ENCODE data around the gene JMJD7.
A peak's percentile ranks its signal among the peaks of the same experiment; 100 is the strongest.

The JMJD7 gene

GRCh38 chr15:41827880-41828806 is at the start of gene JMJD7:
TSS of gene JMJD7 (plus strand) at chr15:41828092. CDS start at chr15:41828125, 33 bp downstream.
- peak; percentile 80 for DNase-seq

- no peak for DNase-seq
Observed at GRCh38 chr15:41778521-41778920, 49.4 kb upstream of the JMJD7 start.

DNA sequence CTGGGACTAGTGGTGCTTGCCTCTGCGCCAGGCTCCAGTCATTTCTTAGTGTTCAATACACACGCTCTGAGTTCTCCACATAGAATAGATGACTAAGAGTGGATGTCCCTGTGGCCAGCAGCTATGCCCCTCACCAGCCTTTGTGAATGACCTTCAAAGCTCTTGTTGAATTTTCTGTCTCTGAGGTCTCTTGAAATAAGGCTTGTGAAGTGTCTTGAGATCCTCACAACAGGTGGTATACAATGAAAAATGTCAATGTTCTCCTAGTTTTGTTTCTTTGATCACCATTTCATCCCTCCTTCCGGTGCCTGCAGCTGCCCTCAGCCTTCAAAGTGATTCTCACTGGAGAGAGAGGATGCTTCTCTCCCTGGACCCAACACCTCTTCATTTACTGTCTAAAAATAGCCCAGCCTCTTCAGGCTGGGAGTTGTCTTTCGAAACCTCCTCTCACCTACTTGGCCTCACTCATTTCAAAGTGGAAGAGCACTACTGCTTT is 48.2 kb upstream of the JMJD7 start:
- DNase-seq = no peak

DNA sequence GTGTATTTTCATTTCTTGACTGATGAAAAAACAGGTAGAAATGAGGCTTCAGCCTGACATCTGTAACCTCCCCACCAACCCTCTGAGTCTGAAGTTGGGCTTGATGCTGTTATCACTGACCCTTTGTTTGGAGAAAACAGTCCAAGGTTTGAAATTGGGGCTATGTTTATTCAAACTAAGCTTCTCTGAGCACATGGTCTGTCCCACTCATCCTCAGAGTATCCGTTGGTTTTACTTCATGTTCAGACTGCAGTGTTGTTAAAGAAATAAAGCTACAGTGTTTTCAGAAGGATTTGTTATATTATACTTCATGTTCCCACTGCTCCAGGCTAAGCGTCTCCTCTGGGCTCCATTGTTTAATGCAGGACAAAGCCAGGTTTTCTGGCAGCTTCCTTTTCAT is 47.6 kb upstream of the JMJD7 start:
- DNase-seq = no peak

- DNase-seq = no peak
Observed at GRCh38 chr15:41780727-41781126, 47.2 kb upstream of the JMJD7 start.

GRCh38 chr15:41782371-41783282 is 45.3 kb upstream of the JMJD7 start:
- no peak for DNase-seq

GRCh38 chr15:41783296-41783695 is 44.6 kb upstream of the JMJD7 start:
- DNase-seq = no peak

- DNase-seq = no peak
Observed at GRCh38 chr15:41788262-41788661, 39.6 kb upstream of the JMJD7 start.

- DNase-seq = no peak
Observed at GRCh38 chr15:41789236-41789635, 38.7 kb upstream of the JMJD7 start.

- DNase-seq = no peak
Observed at GRCh38 chr15:41789662-41790061, 38.2 kb upstream of the JMJD7 start.

DNA sequence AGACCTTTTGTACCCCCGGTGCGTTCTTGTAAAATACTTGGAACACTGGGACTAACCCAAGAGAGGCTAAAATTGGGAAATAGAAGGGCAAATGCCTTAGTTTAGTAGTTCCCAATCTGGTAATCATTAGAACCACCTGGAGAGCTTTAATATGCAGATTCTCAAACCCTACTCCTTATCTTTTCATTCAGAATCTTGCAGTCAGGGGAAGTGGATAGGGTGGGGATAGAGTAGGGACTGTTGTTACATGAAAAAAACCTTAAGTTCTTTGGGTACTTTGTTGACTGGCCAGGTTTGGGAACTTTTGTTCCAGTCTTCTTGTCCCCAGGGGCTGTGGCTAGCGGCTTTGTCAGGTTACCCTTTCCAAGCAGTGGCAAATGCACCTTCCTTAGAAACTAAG is 37.7 kb upstream of the JMJD7 start:
- no peak for DNase-seq

DNA sequence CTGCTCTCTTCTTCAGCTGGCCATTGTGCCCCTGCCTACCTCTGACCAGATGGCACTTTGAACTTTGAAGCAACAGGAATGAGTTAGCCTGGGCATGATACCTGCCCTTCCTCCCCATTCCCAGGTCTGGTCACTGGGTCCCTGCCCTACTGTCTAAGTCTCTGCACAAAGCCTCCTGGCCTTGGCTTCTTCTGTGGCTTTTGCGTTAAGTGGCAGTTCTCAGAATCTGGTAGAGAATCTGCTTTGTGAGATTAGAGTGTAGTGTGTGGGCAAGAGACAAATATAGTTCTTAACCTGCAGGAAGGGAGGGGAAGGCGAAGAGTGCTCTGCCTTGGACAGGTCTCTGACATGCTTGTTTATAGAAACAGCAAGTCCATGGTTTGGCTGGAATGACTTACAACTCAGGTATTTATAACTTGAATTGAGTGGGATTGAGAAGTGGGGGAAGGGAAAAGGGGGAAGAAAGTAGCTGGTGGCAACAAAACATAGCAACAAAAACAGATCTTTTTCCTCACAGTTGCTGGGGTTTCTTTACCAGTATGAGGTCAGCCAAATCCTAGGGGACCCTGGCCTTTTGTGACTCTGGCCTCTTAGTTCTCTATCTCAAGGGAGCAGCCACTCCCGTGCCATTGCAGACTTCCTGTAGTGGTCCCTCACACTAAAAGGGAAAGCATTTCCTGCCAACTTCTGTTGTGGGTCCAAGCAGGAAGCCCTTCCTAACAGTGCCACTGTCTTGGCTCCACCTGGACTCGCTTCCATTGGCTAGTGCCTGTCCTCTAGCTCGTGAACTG is 36.9 kb upstream of the JMJD7 start:
- no peak for DNase-seq

- no peak for DNase-seq
Observed at GRCh38 chr15:41791547-41791937, 36.4 kb upstream of the JMJD7 start.

- no peak for DNase-seq
Observed at GRCh38 chr15:41792000-41792637, 35.8 kb upstream of the JMJD7 start.

- DNase-seq = no peak
Observed at GRCh38 chr15:41794081-41794480, 33.8 kb upstream of the JMJD7 start.

- DNase-seq = no peak
Observed at GRCh38 chr15:41795996-41796856, 31.7 kb upstream of the JMJD7 start.

DNA sequence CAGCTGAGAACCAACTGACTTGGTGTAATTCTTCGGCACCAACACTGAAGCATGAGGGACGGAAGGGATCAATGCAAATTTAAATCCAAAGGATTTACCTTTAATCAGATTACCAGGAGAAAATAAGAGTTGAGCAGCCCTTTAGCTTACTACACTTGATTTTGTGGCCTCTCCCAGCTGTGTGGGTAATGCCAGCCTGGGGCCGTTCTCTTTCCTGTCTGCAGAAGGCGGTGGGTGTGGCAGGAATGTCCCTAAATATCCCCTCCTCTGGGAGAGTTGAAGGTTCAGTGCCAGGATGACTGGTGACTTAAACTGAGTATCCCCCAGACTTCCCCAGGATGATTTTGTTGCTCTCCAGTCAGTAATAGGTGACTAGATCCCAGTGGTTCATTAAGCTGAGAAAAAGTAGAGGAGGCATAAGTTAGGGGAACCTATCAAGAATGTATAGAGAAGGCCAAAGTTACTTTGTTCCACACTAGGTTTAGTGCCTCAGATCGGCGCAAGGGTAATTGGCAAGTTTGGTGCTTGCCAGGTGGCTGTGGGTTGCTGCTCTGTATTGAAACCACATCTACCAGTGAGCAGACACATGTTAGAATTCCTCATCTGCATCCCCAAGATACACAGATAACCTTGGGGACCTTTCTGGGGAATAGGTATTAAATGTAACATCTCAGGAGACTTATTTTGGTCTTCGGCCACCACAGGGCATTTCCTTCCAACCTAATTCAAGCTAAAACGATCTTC is 30.5 kb upstream of the JMJD7 start:
- no peak for DNase-seq

- no peak for DNase-seq
Observed at GRCh38 chr15:41798607-41799487, 29.0 kb upstream of the JMJD7 start.

GRCh38 chr15:41799488-41799805 is 28.4 kb upstream of the JMJD7 start:
- no peak for DNase-seq

DNA sequence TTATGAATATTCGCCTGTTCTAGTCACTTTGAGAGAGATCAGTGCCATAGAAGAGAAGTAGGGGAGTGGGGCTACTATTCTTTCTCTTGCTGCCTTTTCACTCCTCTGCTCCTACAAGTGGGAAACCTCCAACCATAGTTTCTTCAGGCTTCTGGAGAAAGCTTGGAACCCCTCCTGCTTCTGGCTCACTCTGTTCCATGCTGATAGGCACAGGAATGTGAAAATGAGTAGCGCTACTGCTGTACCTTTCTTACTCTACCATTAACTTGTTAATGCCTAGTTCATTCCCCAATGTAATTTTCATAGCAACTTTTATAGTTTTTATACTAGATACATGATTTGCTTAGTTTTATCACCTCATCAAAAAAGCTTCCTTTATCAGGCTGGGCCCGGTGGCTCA is 26.7 kb upstream of the JMJD7 start:
- no peak for DNase-seq

Data from NCI-H146 (cell line).